Endothelial cell (in vitro differentiated cells): ENCODE measurements around the gene STARD13. TPM values are rescaled to one million over a fixed set of nuclear protein-coding genes. Genes with fewer than 3 reads are reported as not detected.

Experiments
- DNase-seq: peaks from one replicate; pipeline ENCODE4 v3.0.0; 2021; ENCODE audit warnings: low spot score
- H3K27ac Mint-ChIP-seq: one replicate; pipeline ENCODE4 v1.8.0; 2021; ENCODE audit warnings: mixed read lengths, inconsistent platforms; ENCODE audit not compliant: unreplicated experiment
- H3K27me3 Mint-ChIP-seq: one replicate; pipeline ENCODE4 v1.8.0; 2021; ENCODE audit warnings: mild to moderate bottlenecking, moderate library complexity, mixed read lengths, inconsistent platforms; ENCODE audit not compliant: unreplicated experiment
- H3K36me3 Mint-ChIP-seq: one replicate; pipeline ENCODE4 v1.8.0; 2021; ENCODE audit warnings: mild to moderate bottlenecking, low read depth, mixed read lengths, inconsistent platforms; ENCODE audit not compliant: unreplicated experiment
- H3K4me1 Mint-ChIP-seq: one replicate; pipeline ENCODE4 v1.8.0; 2021; ENCODE audit warnings: mild to moderate bottlenecking, mixed read lengths, inconsistent platforms; ENCODE audit not compliant: unreplicated experiment
- H3K4me3 Mint-ChIP-seq: one replicate; pipeline ENCODE4 v1.8.0; 2021; ENCODE audit warnings: mild to moderate bottlenecking, mixed read lengths, inconsistent platforms; ENCODE audit not compliant: unreplicated experiment
- H3K9me3 Mint-ChIP-seq: one replicate; pipeline ENCODE4 v1.8.0; 2021; ENCODE audit warnings: mixed read lengths, inconsistent platforms; ENCODE audit not compliant: unreplicated experiment
- CTCF ChIP-seq: fragments of 200-600 bp; sonication (generic); IDR thresholded peaks from one replicate; pipeline ENCODE4 v1.5.0; 2021; ENCODE audit warnings: antibody characterized with exemption; ENCODE audit not compliant: unreplicated experiment
- total RNA-seq: library from RNA; stranded (reverse); fragmentation: NEBNext Ultra II Directional; extraction: Animal tissue kit (Norgen Biotek cat#: 25700); gene quantifications from one replicate; pipeline ENCODE4 v1.2.1, GENCODE V29; 2021; ENCODE audit not compliant: unreplicated experiment

The STARD13 gene
- total RNA-seq, 1 donor from 2014 or later = 63.8 TPM

- DNase-seq = no peak
- TF ChIP-seq CTCF = no peak
- no peaks in the 10 kb centered on the region for H3K4me1 Mint-ChIP-seq
- peaks cover 5% of the 10 kb centered on the region for H3K27me3 Mint-ChIP-seq
- H3K27ac Mint-ChIP-seq = no peak overlapping the region
- no peak overlapping the region for H3K4me3 Mint-ChIP-seq
- no peaks in the 10 kb centered on the region for H3K9me3 Mint-ChIP-seq
- H3K36me3 Mint-ChIP-seq = peaks cover 38% of the 10 kb centered on the region
Observed at GRCh38 chr13:33146843-33147611, 138.5 kb downstream of the STARD13 start.

GRCh38 chr13:33145667-33146066 lies 139.9 kb downstream of the STARD13 start:
- H3K36me3 Mint-ChIP-seq = peaks cover 33% of the 10 kb centered on the region
- no peak for TF ChIP-seq CTCF
- H3K27me3 Mint-ChIP-seq = peaks cover 3% of the 10 kb centered on the region
- H3K9me3 Mint-ChIP-seq = no peaks in the 10 kb centered on the region
- H3K4me3 Mint-ChIP-seq = peak overlapping the region; percentile 40
- H3K27ac Mint-ChIP-seq = no peak overlapping the region
- DNase-seq = no peak
- H3K4me1 Mint-ChIP-seq = no peaks in the 10 kb centered on the region

GRCh38 chr13:33144358-33144784 lies 141.2 kb downstream of the STARD13 start:
- Mint-ChIP-seq H3K9me3 (no peaks in the 10 kb centered on the region), H3K36me3 (peaks cover 33% of the 10 kb centered on the region), H3K4me1 (no peaks in the 10 kb centered on the region), H3K4me3 (peak overlapping the region; percentile 5), H3K27ac (no peak overlapping the region), H3K27me3 (peaks cover 3% of the 10 kb centered on the region)
- no peak for DNase-seq
- TF ChIP-seq CTCF = no peak

GRCh38 chr13:33139780-33140535 lies 145.6 kb downstream of the STARD13 start:
- Mint-ChIP-seq H3K36me3 (peaks cover 64% of the 10 kb centered on the region), H3K4me3 (no peak overlapping the region), H3K27ac (no peak overlapping the region), H3K9me3 (no peaks in the 10 kb centered on the region), H3K27me3 (no peaks in the 10 kb centered on the region), H3K4me1 (no peaks in the 10 kb centered on the region)
- no peak for TF ChIP-seq CTCF
- no peak for DNase-seq

GRCh38 chr13:33139184-33139583 lies 146.4 kb downstream of the STARD13 start:
- H3K27ac Mint-ChIP-seq = no peak overlapping the region
- H3K4me1 Mint-ChIP-seq = no peaks in the 10 kb centered on the region
- no peaks in the 10 kb centered on the region for H3K27me3 Mint-ChIP-seq
- no peak for DNase-seq
- H3K36me3 Mint-ChIP-seq = peaks cover 60% of the 10 kb centered on the region
- no peak overlapping the region for H3K4me3 Mint-ChIP-seq
- no peak for TF ChIP-seq CTCF
- H3K9me3 Mint-ChIP-seq = no peaks in the 10 kb centered on the region
